GM03348 (cell line): ENCODE data around the gene POLD2.

Experiments used
- DNase-seq: peaks from one replicate; pipeline ENCODE4 v3.0.0; 2012; ENCODE audit warnings: low spot score

The POLD2 gene

DNA sequence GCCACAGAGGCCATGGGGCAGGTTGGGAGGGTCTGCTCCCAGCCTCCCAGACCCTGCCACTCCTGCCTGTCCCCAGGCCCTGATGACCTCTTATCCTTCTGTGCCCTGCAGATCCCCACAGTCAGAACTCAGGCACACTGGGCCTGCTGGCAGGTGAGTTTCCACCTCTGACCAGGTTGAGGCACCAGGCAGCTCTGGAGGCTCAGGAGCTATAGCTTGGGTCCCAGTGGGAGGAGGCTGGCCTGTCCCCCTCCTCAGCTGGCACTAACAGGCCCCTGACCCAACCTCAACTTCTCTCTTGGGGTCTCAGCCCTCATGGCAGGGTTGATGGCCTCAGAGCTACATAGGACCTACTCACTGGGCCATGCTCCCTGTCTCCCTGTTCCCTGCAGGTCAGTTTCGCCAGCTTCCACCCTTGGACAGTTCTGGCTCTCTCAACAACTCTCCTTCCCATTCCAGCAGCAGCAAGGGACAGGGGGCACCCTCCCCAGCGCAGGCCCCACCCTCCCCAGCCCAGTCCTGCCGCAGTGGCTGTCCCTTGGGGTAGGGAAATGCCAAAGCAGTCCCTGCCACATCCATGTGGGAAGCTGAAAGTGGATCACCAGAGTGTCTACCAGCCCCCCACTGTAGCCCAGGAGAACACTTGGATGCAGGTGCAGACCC is 21.9 kb downstream of the POLD2 start:
- DNase-seq, result no peak

DNA sequence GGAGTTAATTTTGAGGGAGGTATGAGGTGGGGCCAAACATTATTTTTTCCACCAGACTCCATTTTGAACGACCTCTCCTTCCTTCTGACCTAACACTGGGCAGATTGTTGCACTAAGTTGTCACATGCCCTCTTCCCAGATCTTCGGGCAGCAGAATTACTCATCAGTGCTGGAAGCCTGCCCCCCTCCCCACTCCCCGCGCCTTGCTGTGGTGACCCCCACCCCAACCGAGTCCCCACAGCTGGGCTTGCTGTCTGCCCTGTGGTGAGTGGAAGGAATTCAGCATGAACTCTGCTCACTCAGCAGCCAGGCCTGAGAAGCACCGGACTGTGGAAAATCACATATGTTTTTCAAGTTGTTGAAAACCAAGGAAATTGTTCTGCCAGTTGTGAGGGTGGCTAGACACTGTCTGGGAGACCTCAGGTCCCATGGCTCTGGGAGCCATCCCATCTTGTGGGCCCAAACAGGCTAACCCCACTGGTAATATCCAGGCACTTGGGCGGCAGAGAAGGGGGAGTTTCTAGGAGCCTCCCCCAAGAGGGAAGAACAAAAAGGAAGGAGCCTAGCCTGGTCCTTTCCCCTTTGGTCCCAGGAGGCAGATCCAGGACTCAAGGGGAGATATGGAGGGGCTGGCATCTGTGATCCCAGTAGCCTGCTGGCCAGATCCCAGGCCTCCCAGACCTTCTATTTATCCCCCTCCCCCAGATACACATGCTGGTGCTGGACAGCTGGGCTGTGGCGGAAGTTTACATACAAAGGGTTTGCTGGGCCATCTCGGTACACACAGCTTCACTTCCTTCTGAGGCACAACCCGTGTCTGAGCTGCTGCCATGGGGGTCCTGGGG is 22.7 kb downstream of the POLD2 start:
- DNase-seq, result peak; percentile 82

DNA sequence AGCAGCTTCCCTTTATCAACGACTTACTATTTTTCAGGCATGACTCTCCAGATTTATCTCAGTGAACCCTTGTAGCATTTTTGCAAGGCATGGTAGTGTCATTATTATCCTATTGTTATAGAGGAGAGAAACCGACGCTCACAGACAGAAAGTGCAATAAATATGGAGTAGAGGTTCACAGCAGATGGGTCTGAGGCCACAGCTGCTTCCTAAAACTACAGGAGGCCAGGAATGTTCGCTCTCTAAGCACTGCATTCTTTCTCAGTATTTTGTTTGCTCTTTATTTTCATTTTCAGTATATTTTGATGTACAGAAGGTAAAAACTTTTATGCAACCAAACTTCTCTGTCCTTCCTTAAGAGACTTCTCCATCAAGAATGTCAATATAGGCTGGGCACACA is 23.7 kb downstream of the POLD2 start:
- no peak for DNase-seq

DNA sequence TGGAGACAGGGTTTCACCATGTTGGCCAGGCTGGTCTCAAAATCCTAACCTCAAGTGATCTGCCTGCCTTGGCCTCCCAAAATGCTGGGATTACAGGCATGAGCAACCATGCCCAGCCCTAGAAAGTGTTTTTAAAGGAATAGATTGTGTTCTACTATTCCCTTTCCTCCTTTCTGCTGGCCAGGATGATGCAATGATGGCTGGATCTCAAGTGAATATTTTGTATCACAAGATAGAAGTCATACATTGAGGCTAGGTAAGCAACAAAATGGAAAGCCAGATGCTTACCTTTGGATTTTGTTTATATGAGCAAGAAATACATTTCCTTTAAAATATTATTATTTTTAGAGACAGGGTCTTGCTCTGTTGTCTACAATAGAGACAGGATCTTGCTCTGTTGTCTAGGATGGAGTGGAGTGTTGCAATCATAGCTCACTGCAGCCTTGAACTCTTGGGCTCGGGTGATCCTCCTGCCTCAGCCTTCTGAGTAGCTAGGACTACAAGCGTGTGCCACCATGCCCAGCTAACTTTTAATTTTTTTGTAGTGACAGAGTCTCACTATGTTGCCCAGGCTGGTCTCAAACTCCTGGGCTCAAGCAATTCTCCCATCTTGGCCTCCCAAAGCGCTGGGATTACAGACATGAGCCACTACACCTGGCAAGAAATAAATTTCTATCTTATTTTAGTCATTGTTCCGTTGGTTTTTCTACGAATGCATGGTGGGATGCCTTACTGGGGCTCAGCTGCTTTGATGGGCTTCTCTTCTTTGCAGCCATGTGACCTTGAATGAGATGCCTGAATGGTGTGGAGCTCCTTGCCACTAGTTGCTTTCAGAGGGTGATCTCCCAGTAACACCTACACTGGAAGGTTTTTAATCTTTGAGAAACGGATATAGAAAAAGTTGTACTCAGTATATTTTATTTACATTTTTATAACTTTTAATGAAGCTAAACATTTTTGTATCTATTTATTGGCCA is 25.0 kb downstream of the POLD2 start:
- DNase-seq, result no peak

DNA sequence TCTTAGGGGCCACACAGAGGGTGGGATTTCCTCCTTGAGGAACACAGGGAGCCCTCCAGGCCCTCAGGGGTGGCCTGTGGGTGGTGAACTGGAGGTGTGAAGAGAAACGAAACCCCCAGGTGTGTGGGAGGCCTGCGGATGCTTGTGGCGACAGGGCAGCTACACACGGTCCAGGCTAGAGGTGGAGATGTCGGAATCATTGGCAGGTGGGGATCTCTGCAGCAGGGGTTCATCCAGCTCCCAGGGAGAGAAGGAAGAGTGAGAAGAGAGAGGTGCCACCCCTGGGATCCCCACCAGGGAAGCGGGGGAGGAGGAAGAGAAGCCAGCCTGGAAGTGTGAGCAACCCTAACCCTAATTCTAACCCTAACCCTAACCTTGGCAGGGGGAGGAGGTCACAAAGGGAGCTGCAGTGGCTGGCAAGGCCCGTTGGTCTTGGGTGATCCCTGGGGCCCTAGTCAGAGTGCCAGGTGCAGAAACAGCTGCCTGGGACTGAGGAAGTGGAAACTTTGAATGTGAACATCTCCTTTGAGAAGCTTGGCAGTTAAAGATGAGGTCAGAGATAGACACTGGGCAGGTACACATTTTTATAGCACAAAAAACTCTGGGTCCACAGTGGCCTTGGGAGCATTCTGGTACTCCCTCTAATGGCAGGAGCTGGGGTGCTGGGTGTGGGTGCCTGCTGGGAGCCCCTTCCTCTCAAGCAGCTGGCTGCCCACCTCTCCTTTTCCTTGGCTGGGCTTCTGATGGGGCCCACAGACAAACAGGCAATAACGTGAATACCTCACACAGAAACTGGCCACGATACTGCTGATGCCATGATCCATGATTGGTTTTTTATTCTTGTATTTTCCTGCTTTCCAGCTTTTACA is 26.1 kb downstream of the POLD2 start:
- DNase-seq, result no peak

DNA sequence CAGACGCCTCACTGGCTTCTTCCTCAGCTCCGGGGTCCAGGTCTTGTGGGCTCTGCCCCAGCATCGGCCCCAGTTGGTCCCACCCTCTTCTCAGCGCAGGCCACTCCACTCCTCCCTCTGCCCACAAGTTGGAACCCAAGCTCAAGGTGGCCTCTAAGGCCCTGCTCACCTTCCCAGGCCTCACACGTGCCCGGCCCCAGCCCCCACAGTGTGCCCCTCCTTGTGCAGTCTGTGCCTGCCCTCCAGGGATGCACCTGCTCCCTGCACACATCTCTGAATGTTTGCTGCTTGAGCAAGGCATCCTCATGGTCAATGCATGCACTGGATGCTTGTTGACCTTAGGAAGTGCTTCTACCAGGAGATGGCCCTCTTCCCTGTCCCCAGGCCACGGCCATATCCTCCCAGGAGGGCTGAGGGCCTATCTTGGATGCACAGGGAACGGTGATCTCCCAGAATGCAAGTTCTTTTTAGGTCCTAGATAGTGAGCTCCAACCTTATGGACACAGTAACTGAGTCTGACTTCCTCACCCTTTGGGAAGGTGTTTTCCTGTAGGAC is 26.9 kb downstream of the POLD2 start:
- no peak for DNase-seq

DNA sequence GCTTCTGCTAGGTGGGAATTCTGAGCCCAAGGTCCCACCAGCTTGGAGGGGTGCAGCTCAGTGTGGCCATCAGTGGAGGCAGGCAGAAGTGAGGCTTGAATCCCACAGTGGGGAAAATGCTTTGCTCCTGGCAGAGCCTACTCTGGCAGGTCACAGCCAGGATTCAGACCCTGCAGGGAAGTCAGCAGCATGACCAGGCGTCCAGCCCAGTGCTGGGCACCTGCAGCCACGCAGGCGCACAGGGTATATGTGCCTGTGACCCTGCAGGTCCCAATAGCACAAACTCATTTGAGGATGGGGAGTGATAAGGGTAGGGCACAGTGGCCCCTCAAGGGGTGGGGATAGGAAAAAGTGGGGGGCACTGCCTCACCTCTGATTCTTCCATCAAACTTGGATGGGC is 27.6 kb downstream of the POLD2 start:
- DNase-seq, result no peak

DNA sequence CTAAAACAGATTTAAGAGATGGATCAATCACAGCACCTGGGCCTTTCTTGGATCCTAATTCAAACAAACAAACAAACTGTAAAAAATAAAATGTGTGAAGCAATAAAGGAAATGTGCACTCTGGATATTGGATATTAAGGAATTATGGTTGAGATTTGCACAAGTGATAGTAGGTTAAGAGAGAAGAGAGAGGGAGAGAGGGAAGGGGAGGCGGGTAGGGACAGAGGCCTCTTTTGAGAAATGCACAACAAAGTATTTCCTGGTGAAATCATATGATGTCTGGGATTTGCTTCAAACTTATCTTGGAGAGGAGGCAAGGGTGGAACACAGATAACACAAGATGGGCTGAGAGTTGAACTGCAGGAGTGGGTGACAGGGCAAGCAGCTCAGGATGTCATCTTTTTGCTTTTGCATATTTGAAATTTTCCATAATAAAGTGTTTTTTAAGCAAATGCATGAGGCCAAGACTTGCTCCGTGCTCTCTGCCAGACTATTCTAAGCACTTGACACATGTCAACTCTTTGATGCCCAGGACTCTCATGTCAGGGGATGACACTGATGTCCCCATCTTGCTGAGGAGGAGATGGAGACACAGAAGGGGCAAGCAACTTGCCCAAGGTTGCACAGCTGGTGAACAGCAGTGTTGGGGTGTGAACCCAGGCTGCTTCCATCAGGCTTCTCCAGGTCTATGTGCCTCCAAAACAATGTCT is 28.3 kb downstream of the POLD2 start:
- no peak for DNase-seq

DNA sequence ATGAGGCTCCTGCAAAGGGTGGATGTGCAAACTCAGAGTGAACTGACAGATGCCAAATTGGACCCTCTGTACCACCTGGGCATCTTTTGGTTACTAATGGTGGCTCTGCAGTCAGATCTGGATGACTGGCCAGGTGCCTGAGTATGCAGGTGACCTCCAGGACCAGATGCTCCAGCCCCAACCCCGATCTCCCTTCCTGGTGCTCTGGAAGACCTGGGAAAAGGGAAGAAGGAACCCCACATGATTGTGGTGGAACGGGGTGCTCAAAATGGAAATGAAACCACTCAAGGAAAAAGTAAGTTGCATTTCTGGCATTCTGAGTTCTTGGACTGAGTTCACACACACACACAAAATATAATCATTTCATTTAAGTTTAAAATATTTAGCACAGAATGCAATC is 29.0 kb downstream of the POLD2 start:
- DNase-seq, result no peak

DNA sequence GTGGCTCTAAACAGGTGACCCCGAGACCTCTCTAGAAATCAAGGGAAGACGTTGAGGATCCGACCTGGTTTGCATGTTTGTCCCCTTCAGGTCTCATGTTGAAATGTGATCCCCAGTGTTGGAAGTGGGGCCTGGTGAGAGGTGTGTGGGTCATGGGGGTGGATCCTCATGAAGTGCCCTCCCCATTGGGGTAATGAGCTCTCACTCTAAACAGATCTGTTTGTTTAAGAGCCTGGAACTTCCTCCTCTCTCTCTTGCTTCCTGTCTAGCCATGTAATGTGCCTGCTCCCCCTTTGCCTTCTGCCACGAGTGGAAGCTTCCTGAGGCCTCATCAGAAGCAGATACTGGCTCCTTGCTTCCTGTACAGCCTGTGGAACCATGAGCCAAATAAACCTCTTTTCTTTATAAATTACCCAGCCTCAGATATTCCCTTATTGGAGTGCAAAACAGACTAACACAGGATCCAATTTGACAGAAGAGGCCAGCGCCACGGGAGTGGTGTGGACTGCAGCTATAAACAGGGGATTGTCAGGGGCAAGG is 30.2 kb downstream of the POLD2 start:
- no peak for DNase-seq

DNA sequence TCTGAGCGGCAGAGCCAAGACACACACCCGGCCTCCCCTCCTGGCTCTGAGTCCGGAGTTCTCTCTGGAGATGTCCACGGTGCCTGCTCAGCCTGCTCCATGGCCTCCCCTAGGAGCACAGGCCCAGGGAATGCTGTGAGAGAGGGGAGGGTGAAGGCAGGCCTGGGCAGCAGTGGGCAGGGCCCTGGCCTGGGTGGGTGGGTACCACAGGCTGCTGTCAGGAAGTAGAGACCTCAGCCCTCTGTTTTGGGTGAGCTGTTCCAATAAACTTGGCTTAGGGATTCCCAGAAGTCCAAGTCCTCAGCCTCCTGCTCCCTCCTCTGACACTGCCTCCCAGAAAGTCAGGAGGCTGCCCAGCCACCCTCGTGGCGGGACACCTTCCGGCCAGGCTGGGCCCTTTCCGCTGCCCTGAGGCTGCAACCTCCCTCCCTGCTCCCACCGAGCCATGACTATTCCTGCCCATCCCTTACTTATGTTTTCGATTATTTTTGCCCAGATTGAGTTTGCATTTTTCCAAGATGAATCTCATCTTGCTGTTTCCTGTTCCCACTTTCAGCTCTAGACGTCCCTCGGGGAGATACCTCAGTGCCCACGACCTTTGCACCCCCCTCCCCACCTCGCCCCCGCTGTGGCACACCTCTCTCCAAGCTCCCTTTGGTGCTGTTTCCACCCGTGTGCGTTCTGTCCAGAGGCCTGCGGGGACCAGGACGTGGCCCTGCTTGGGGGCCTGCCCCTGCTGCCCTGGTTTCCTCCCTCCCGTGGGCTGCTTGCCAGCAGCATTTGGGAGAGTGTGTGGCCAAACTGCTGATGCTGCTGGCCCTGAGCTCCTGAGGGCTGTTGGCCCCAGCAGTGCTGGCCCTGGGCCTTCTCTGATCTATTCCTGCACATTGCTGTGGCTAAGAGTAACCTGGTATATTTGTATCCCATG is 35.2 kb downstream of the POLD2 start:
- peak; percentile 90 for DNase-seq

DNA sequence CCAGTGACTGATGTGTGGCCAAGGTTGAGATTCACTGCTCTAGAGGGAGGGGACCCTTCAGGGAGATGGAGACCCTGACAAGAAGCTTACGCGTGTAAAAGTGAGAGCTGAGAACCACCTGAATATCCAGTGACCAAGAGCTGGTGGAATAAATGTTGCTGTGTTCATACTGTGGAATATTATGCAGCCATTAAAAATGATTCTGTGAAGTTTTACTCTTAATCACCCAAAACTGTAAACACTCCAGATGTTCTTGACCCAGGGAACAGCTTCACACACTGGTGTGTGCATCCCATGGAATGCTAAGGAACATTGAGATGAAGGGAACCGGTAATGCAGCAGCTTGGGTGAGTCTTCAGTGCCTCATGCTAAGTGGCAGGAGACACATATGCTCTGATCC is 36.7 kb downstream of the POLD2 start:
- DNase-seq, result no peak

DNA sequence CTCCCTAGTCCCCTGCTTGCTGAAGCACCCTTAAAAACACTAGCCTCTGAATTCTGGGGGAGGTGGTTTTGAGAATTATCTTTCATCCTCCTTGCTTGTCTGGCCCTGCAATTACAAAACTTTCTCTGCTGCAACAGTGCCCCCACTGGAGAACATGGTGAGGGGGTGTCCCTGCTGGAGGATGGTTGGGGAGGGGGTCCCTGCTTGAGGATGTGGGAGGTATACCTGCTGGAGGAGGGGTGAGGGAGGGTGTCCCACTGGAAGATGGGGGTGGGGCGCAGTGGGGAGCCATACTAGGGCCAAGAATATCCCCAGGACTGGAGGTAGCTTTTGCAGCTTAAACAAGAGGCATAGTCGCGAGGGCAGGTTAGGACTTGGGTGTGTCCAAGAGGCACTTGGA is 37.8 kb downstream of the POLD2 start:
- no peak for DNase-seq

DNA sequence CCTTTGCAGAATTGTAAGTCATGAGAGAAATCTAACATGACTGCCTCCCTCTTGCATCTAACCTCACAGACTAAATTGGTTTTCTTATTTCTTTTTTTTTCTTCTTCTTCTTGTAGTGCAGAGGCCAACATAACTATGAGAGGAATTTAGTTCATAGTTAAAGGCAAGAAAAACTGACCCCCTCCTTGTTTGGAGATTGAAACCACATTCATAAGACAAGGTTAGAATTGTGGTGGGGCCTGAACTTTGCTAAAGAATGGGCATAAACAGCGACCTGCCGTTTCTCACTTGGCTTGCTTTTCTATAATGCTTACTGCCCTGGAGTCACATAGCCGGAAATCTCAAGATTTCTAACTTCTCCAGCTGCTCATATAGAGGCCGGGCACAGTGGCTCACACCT is 38.6 kb downstream of the POLD2 start:
- DNase-seq, result no peak

DNA sequence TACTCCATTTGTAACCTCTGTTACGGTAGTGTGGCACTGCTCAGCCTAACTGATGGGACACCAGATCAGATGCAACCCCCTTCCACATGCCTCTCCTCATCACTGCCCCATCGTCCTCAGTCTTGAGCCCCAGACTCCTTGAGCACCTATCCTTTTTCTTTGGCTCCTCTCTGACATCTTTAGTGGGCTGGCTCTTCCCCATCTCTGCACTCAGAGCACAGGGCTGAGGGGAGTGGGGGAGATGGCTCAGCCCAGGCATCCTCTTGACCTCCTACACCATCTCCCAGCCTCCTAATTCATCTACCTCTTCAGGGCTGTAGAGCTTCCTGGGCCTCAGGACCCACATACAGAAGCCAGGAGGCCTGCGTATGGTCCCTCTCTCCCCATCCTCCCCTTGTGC is 39.6 kb downstream of the POLD2 start:
- DNase-seq, result no peak

DNA sequence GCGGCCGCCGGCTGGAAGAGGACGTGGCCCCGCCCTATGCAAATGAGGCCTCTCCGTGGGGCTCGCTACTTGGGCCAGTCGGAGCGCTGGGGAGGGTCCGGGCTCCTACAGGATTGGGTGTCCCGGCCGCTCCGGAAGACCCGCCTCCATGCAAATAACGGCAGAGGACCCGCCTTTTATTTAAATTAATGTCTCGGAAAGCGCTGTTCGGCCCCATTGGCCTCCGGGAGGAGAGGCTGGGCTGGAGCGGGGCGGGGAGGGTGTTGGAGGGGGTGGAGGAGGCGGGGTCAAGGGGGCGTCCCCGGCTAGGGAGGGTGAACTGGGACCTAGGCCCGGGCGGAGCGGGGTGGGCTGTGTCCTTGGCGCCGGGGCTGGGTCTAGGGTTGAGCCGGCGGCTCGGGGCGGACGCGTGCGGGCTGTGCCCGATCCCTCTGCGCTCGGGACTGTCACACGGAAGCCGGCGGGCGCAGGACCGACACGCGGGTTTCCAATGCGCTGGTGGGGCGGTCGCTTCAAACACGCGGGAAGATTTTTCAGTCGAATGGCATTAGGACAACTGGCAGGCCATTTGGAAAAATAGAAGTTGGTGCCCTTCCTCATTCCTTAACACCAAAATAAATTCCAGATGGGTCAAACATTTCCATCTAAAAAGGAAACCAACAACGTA is 40.7 kb downstream of the POLD2 start:
- DNase-seq, result peak; percentile 98

DNA sequence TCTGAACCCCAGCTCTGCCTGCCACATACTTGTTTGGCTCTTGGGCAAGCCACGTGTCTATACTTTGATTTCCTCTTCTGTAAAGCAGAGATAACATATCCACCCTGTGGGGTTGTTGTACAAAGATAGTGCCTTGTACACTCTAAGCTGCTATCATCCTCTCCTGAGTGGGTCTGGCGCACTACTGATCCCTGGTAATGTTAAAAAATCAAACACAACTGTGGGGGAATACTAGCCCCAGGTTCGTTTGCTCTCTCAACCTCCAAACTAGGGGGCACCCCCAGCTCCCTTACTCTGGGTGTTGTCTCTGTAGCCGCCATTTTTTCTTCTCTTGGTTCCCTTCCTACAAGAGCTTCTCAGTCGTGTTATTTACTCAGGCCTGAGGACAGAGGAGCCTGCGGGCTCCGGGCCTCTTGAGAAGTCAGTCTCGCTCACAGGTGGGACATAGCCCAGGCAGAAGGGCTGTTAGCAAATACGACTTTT is 42.0 kb downstream of the POLD2 start:
- DNase-seq, result no peak

DNA sequence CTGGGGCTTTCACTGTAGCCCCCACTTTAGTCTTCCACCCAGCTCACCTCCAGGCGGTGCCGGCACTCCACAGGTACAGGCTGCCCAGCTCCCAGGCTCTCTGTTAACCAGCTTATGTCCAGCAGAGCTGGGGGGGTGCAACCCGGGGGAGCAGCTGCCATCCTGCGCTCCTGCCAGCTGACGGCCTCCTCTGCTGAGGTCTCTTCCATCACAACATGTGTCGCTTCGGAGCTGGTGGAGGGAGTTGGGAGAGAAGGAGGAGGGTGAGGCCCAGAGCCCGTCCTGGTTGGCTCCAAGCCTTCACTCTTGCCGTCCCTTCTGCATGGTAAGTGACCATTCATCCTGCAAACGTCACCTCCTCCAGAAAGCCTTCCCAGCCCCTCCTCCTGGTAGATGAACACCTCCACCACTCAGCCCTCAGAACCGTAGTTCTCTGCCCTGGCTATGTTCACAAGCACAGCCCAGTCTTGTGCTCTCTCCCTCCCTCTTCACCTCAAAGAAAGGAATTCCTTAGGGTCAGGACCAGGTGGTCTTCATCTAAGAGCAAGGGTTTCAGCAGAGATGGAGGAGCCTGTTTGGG is 42.6 kb downstream of the POLD2 start:
- no peak for DNase-seq
